Activated CD4-positive, alpha-beta T cell treated with anti-CD3 and anti-CD28 coated beads for 24 hours (primary cell): Measurements from ENCODE around the gene KLHL17.

Experiments
- DNase-seq, 2 donors: peaks; one replicate each; pipeline ENCODE4 v3.0.0-alpha.2; 2020; ENCODE audit warnings: low read depth in 2 of 2

KLHL17 gene

GRCh38 chr1:950881-951280 lies 9.5 kb upstream of the KLHL17 start:
- DNase-seq: no peak

DNA sequence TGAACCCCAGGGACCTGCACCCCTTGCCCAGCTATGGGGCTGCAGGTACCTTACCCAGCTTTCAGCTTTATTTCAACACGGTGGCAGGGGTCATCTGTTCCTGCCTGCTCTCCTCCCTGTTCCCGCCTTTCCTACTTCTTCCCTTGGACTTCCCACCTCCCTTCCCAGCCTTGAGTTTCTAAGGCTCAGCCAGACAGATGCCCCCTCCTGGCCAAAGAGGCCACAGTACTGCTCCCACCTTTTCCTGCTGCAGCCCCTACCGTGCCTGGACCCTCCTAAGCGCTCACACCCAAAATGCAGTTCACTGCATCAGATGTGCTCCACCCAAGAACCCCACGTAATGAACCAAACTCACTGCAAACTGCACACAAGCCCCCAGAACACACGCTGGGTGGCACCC lies 9.0 kb upstream of the KLHL17 start:
- DNase-seq: no peak

DNA sequence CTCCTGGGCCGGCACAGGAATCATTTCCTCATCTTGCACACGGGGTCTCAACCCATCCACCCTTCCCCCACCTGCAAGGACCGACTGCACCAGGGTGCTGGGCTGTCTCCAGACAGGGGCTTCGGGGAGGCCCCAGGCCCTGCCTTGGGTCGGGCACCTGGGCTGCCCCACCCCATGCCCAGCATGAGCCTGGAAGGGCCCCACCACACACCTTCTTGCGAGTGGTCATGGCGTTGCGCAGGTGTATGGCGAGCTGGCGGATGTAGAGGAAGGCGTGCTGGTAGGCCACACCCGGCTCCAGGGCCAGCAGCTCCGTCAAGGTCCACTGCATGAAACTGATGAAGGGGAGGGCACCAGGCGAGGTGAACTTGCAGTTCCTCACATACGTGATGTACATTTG lies 8.2 kb upstream of the KLHL17 start:
- DNase-seq: no peak

DNA sequence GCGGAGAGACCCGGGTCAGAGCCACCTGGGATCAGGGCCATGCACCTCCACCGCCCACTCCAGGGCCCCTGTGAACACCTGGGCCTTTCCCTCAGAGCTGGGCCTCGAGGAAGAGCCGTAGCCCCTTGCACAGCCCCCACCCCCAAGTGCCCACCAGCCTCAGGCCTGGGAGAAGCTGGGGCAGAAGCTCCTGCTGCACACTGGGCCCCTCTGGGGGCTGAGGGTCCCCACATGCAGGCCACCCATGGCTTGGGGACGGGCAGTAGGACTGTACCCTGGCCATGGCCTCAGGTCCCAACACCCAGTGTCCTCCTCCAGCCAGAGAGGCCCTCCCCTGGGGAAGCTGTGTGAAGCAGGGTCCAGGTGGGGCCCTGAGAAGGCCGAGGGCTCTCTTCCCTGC lies 7.8 kb upstream of the KLHL17 start:
- DNase-seq: no peak

GRCh38 chr1:953524-954320 lies 6.7 kb upstream of the KLHL17 start:
- DNase-seq: no peak

GRCh38 chr1:954927-955326 lies 5.5 kb upstream of the KLHL17 start:
- no peak for DNase-seq

GRCh38 chr1:955474-955873 lies 4.9 kb upstream of the KLHL17 start:
- DNase-seq: no peak

DNA sequence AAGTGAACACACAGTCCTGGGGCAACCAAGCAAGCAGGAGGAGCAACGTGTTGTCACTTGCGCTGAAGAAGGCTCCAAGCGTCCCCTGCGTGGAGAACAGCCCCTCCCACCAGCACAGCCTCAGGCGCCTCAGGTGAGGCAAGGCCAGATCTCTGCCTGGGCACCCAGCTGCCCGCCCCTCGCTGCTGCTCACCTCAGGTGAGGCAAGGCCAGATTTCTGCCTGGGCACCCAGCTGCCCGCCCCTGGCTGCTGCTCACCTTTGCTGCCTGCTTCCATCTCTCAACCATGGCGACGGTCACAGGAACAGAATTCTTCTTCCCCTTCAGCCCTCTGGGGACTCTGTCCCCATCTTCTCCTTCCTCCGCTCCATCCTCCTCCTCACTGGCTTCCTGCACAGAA lies 3.7 kb upstream of the KLHL17 start:
- no peak for DNase-seq

DNA sequence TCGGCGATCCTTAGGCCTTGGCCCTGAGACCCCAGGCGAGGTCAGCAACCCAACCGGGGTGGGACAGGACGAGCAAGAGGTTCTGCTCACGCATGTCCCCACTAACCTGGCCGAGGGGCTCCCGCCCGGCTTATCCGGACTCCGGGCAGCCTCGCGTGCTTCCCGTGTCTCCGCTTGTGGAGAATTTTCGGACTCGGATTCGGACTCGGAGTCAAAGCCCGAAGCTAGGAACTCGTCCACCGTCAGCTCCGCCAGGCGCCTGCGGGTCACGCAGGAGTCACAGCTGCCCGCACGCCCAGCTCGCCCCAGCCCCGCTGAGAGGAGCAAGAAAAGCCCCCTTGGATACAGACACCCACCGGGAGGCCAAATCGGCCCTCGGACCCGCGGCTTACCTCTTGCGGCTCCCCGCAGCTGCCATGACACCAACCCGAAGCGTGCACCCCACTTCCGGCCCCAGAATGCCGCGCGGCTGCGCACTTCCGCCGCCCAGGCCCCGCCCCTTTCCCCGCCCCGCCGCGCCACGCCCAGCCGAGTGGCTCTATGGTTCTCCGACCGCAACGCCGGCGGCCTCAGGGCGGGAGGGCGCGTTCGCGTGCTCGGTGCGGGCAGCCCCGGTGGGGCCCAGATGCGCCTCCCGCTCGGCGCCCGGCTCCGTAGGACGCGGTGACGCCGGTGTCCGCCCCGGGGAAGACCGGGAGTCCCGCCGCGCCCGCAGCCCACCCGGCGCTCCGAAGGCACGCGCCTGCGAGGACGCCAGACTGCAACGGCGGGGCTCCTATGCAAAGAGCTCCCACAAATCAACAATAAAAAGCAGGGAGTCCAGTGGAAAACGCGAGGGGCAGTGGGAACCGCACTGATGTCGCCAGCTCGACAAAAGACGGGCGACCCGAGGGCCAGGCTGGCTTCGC lies 1.3 kb upstream of the KLHL17 start, which contains the start of gene NOC2L:
Gene NOC2L, minus strand, starts transcription at position 434 of the 908 bp plus-strand sequence. Its CDS starts 16 bp downstream, at position 418.
- peak; percentile 97 to 99 for DNase-seq

DNA sequence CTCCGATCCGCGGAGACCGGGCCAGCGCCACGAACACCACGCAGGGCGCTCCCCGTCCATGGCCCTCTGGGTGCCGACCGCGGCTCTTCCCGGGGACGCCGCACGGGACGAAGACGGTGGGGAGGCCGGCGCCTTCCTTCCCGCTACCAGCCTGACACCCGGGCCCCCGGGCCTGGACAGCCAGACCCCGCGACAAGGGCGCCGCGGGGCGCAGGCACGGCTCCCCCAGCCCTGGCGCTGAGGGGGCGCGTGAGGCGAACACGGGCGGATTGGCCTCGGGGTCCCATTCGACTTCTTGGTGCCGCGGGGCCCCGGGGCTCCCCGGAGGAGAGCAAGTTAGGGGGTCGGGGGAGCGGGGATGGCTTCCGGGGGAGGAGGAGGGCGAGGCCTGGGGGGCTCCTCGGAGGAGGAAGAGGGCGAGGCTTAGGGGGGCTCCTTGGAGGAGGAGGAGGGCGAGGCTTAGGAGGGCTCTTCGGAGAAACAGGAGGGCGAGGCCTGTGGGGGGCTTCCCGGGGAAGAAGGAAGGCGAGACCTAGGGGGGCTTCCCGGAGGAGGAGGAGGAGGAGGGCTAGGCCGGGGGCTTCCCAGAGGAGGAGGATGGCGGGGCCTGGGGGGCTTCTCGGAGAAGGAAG lies 537 bp upstream of the KLHL17 start:
- no peak for DNase-seq

GRCh38 chr1:961132-961669 lies 817 bp downstream of the KLHL17 start:
- no peak for DNase-seq

DNA sequence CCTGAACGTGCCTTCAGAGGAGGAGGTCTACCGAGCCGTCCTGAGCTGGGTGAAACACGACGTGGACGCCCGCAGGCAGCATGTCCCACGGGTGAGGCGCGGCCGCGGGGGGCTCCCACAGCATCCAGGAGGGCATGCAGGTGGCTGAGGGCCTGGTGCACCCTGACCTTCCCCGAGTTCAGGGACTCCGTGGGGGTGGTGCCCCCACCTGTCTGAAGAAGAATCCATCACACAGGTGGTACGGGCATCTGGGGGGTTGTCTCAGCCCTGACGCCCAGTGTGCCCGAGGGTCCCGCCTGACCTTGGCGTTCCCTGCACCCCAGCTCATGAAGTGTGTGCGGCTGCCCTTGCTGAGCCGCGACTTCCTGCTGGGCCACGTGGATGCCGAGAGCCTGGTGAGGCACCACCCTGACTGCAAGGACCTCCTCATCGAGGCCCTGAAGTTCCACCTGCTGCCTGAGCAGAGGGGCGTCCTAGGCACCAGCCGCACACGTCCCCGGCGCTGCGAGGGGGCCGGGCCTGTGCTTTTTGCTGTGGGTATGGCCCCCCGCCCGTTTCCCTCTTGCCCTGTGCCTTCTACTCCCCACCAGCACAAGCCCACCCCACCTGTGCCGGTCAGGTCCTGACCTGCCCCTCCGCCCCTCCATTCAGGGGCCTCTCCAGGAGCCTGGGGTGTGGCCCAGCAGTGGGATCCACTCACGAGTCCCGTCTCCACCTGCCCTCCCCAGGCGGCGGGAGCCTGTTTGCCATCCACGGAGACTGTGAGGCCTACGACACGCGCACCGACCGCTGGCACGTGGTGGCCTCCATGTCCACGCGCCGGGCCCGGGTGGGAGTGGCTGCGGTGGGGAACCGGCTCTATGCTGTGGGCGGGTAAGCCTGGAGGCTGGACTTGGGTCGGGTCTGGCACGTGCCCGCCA lies 2.3 kb downstream of the KLHL17 start:
- DNase-seq: no peak

- no peak for DNase-seq
These were observed 2.9 kb downstream of the KLHL17 start for GRCh38 chr1:963301-963651.

- no peak for DNase-seq
These were observed 3.6 kb downstream of the KLHL17 start for GRCh38 chr1:963746-964525.

DNA sequence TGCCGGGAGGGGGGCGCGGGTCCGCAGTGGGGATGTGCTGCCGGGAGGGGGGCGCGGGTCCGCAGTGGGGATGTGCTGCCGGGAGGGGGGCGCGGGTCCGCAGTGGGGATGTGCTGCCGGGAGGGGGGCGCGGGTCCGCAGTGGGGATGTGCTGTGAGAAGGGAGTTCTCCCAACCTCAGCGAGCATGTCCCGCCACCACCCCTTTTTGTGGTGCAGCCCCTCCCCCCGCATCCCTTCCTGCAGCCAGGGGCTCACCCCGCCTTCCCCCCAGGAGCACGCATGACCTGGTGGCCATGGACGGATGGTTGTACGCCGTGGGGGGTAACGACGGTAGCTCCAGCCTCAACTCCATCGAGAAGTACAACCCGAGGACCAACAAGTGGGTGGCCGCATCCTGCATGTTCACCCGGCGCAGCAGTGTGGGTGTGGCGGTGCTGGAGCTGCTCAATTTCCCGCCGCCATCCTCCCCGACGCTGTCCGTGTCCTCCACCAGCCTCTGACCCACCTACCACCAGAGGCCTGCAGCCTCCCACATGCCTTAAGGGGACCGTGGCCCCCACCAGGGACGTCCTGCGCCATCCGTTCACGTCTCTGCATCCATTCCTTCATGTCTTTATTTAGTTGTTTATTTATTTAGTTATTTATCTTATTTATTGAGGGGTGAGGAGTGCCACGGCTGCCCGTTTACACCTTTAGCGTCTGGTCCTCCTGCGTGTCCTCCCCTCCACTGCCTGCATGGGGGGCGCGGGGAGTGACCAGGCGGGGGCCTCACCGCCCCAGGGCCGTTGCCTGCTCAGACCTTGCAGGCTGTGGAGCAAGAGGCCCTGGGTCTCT lies 4.5 kb downstream of the KLHL17 start:
- no peak for DNase-seq

- no peak for DNase-seq
These were observed 5.2 kb downstream of the KLHL17 start for GRCh38 chr1:965526-966134.

DNA sequence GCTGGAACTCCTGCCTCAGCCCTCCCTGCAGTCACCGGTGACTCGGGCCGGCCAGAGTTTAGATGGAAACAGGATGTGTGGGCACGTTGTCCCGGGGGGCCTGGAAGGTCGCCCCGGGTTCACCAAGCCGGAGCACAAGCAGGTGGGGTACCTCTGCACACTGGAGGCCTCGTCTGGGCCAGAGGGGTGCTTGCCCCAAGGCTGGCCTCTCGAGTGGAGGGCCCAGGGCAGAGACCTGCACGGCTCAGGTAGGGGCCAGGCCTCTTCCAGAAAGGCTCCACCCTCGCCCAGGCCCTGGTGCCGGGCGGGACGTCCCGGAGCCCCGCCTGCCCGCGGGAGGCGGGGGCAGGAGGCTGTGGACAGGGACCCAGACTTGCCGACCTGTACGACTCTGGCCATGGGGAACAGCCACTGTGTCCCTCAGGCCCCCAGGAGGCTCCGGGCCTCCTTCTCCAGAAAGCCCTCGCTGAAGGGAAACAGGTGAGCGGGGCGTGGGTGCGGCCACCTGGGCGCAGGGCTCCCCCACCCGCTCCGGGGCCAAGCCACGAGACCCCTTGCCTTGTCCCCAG lies 5.8 kb downstream of the KLHL17 start, which contains the start of gene PLEKHN1:
Gene PLEKHN1, plus strand, starts transcription at position 348 of the 569 bp plus-strand sequence. Its CDS starts 50 bp downstream, at position 398.
- DNase-seq: no peak

- peak; percentile 79 to 83 for DNase-seq
These were observed 6.4 kb downstream of the KLHL17 start for GRCh38 chr1:966704-967300.
